Naive thymus-derived CD4-positive, alpha-beta T cell (primary cell): Measurements from ENCODE around the gene NSL1. TPM values are rescaled to one million over a fixed set of nuclear protein-coding genes. Genes with fewer than 3 reads are reported as not detected.

Source experiments
- ATAC-seq: fragments of 150-1000 bp; cut with Tn5 transposase; 2 replicates; pipeline ENCODE4 v1.10.0; 2021; ENCODE audit warnings: mild to moderate bottlenecking, moderate library complexity
- CTCF ChIA-PET: fragments of 350-600 bp; sonication (Branson Sonifier 250); formaldehyde crosslinking; loops from one replicate; lab custom pipeline; 2021; ENCODE audit warnings: antibody characterized with exemption; lab: Charles Lee
- POLR2A ChIA-PET: fragments of 350-600 bp; sonication (Branson Sonifier 250); formaldehyde crosslinking; loops from one replicate; lab custom pipeline; 2021; ENCODE audit warnings: antibody characterized with exemption, inconsistent platforms; lab: Charles Lee
- DNase-seq, 9 donors: peaks; one replicate each; pipeline versions ENCODE4 v3.0.0 to v3.0.0-alpha.2; 2020 to 2022; ENCODE audit warnings: mixed read lengths in 1 of 9
- H3K27ac ChIP-seq: one replicate; pipeline ENCODE4 v1.7.0; 2013; ENCODE audit warnings: mild to moderate bottlenecking, low read depth, low read length, moderate library complexity
- H3K27me3 ChIP-seq, 2 donors: one replicate each; pipeline ENCODE4 v1.7.0; 2013; ENCODE audit warnings: low read length in 2 of 2, mild to moderate bottlenecking in 2 of 2, moderate library complexity in 2 of 2; ENCODE audit not compliant: control insufficient read depth in 2 of 2, insufficient read depth in 2 of 2
- H3K36me3 ChIP-seq, 3 experiments: 1 replicate in 2 of 3; 2 replicates in 1 of 3; pipeline ENCODE4 v1.7.0; 2013; ENCODE audit warnings: low read length in 3 of 3, mild to moderate bottlenecking in 3 of 3, moderate library complexity in 1 of 3; ENCODE audit not compliant: insufficient read depth in 3 of 3, control insufficient read depth in 2 of 3
- H3K4me1 ChIP-seq, 2 donors: one replicate each; pipeline ENCODE4 v1.7.0; 2013; ENCODE audit warnings: low read length in 2 of 2, mild to moderate bottlenecking in 2 of 2, moderate library complexity in 1 of 2; ENCODE audit not compliant: control insufficient read depth in 2 of 2, insufficient read depth in 2 of 2
- H3K4me3 ChIP-seq: 2 replicates; pipeline ENCODE4 v1.7.0; 2013; ENCODE audit warnings: mild to moderate bottlenecking, low read length
- H3K9me3 ChIP-seq, 3 experiments: 1 replicate in 2 of 3; 2 replicates in 1 of 3; pipeline ENCODE4 v1.7.0; 2013; ENCODE audit warnings: low read length in 3 of 3; ENCODE audit not compliant: control insufficient read depth in 2 of 3
- H3K27ac Mint-ChIP-seq, 9 donors: one replicate each; pipeline ENCODE4 v1.8.0; 2020 to 2022; ENCODE audit warnings: mixed read lengths in 9 of 9, mild to moderate bottlenecking in 8 of 9, moderate library complexity in 5 of 9, inconsistent platforms in 2 of 9
- H3K27me3 Mint-ChIP-seq, 5 donors: one replicate each; pipeline ENCODE4 v1.8.0; 2021 to 2022; ENCODE audit warnings: mixed read lengths in 5 of 5, mild to moderate bottlenecking in 1 of 5
- H3K36me3 Mint-ChIP-seq, 5 donors: one replicate each; pipeline ENCODE4 v1.8.0; 2020 to 2022; ENCODE audit warnings: mixed read lengths in 5 of 5, mild to moderate bottlenecking in 3 of 5, inconsistent platforms in 1 of 5
- H3K4me1 Mint-ChIP-seq, 7 donors: one replicate each; pipeline ENCODE4 v1.8.0; 2020 to 2022; ENCODE audit warnings: mixed read lengths in 7 of 7, mild to moderate bottlenecking in 3 of 7, inconsistent platforms in 1 of 7
- H3K4me3 Mint-ChIP-seq, 10 donors: one replicate each; pipeline ENCODE4 v1.8.0; 2020 to 2022; ENCODE audit warnings: mild to moderate bottlenecking in 10 of 10, mixed read lengths in 10 of 10, moderate library complexity in 6 of 10, inconsistent platforms in 2 of 10
- H3K9me3 Mint-ChIP-seq, 11 donors: one replicate each; pipeline ENCODE4 v1.8.0; 2020 to 2022; ENCODE audit warnings: mixed read lengths in 11 of 11, mild to moderate bottlenecking in 4 of 11, inconsistent platforms in 1 of 11, moderate library complexity in 1 of 11
- intact Hi-C, 2 donors: fragments of 100-400 bp; cut with micrococcal nuclease; formaldehyde crosslinking; loops; one replicate each; pipeline ENCODE4 v1.15.1; 2023
- polyA plus RNA-seq, 2 donors: library from polyadenylated mRNA; unstranded; fragments of 300-500 nt; fragmentation: Illumina TruSeq; gene quantifications; one replicate each; pipeline ENCODE4 v1.2.3, GENCODE V29; 2021
- total RNA-seq, 6 experiments: library from RNA in 5 of 6; stranded (reverse) in 5 of 6; gene quantifications; 1 replicate in 5 of 6; 2 replicates in 1 of 6; pipeline ENCODE4 v1.2.3 and lab custom pipeline; 2021 to 2026

The NSL1 gene
- total and polyA plus RNA-seq, 7 experiments from 2014 or later, result 22.3 to 79.3 (median 37.7) TPM

DNA sequence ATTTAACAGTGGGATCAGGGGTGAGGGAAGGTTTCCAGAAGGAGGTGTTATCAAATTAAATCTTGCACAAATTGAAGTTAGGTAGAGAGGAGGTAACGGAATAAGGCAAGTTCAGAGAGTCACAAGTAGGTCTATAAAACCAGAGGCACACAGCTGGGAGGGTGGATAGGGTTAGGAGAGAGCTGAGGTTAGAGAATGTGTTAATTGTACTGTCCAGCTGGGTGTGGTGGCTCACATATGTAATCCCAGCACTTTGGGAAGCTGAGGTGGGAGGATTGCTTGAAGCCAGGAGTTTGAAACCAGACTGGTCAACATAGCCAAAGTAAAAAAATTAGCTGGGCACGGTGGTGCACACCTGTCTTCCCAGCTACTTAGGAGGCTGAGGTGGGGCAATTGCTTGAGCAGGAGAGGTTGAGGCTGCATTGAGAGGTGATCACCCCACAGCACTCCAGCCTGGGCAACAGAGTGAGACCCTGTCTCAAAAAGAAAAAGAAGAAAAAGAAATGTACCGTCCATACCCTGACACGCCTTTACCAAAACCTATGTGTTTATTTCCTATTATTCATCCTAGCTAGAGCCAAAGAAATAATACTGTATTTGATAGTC is 35.7 kb upstream of the NSL1 start:
- H3K4me3 Mint-ChIP-seq, result no peak overlapping the region
- ChIA-PET CTCF (interaction anchor here (0.7 kb wide), 1 partner anchor 83 kb away, joined by 3 read pairs; no protein-coding TSS in a partner anchor), POLR2A (no interaction called here)
- no peaks in the 10 kb centered on the region for H3K4me1 ChIP-seq
- intact Hi-C loops, result no loop called here
- peaks cover 0 to 15% (median 0%) of the 10 kb centered on the region in 3 experiments for H3K9me3 ChIP-seq
- peaks cover 0 to 4% (median 0%) of the 10 kb centered on the region in 7 donors for H3K4me1 Mint-ChIP-seq
- ATAC-seq (no peak), DNase-seq (no peak)
- no peaks in the 10 kb centered on the region for H3K27me3 ChIP-seq
- H3K27ac ChIP-seq, result no peak overlapping the region
- peaks cover 11 to 40% (median 19%) of the 10 kb centered on the region in 11 donors for H3K9me3 Mint-ChIP-seq
- H3K36me3 ChIP-seq, result no peaks in the 10 kb centered on the region
- H3K27ac Mint-ChIP-seq, result no peak overlapping the region
- H3K4me3 ChIP-seq, result no peak overlapping the region
- peaks cover 5 to 15% (median 6%) of the 10 kb centered on the region in 5 donors for H3K27me3 Mint-ChIP-seq
- peaks cover 6 to 22% (median 14%) of the 10 kb centered on the region in 5 donors for H3K36me3 Mint-ChIP-seq

GRCh38 chr1:212825798-212826452 is 34.3 kb upstream of the NSL1 start:
- H3K4me3 Mint-ChIP-seq, result no peak overlapping the region

DNA sequence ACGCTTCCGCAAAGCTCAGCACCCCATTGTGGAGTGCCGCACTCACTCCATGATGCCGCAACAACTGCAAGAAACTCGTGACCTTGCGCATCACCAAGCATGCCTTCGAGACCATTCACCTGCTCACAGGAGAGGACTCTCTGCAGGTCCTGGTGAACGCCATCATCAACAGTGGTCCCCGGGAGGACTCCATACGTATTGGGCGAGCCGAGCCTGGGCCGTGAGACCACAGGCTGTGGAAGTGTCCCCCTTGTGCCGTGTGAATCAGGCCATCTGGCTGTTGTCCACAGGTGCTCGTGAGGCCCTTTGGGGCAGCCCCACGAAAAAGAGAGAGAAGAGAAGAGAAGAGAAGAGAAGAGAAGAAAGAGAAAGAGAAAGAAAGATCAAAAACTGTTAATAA is 32.6 kb upstream of the NSL1 start:
- ATAC-seq (no peak), DNase-seq (no peak)
- Histone ChIP-seq H3K36me3 (no peaks in the 10 kb centered on the region), H3K27ac (no peak overlapping the region), H3K4me3 (no peak overlapping the region), H3K4me1 (no peaks in the 10 kb centered on the region), H3K27me3 (no peaks in the 10 kb centered on the region), H3K9me3 (peaks cover 0 to 15% (median 0%) of the 10 kb centered on the region in 3 experiments)
- Mint-ChIP-seq H3K36me3 (peaks cover 6 to 22% (median 14%) of the 10 kb centered on the region in 5 donors), H3K4me1 (peaks cover 0 to 7% (median 4%) of the 10 kb centered on the region in 7 donors), H3K27me3 (peaks cover 0 to 9% (median 5%) of the 10 kb centered on the region in 5 donors), H3K9me3 (peaks cover 11 to 40% (median 19%) of the 10 kb centered on the region in 11 donors), H3K4me3 (no peak overlapping the region), H3K27ac (no peak overlapping the region)
- ChIA-PET POLR2A (no interaction called here), CTCF (no interaction called here)
- intact Hi-C loops, result no loop called here

More at GRCh38 chr1:212825798-212826452, 34.3 kb upstream of the NSL1 start:
- H3K4me1 Mint-ChIP-seq, result no peaks in the 10 kb centered on the region
- no peaks in the 10 kb centered on the region for H3K4me1 ChIP-seq
- ChIA-PET POLR2A (no interaction called here), CTCF (interaction anchor here (0.6 kb wide), 1 partner anchor 402 kb away, joined by 3 read pairs; no protein-coding TSS in a partner anchor)
- no peaks in the 10 kb centered on the region for H3K27me3 ChIP-seq
- peaks cover 0 to 15% (median 0%) of the 10 kb centered on the region in 3 experiments for H3K9me3 ChIP-seq
- H3K36me3 Mint-ChIP-seq, result peaks cover 6 to 22% (median 14%) of the 10 kb centered on the region in 5 donors
- H3K27ac Mint-ChIP-seq, result no peak overlapping the region
- intact Hi-C loops, result no loop called here
- no peak overlapping the region for H3K4me3 ChIP-seq
- no peak overlapping the region for H3K27ac ChIP-seq
- H3K9me3 Mint-ChIP-seq, result peaks cover 11 to 40% (median 19%) of the 10 kb centered on the region in 11 donors
- ATAC-seq (no peak), DNase-seq (no peak)
- peaks cover 0 to 9% (median 5%) of the 10 kb centered on the region in 5 donors for H3K27me3 Mint-ChIP-seq
- H3K36me3 ChIP-seq, result no peaks in the 10 kb centered on the region

DNA sequence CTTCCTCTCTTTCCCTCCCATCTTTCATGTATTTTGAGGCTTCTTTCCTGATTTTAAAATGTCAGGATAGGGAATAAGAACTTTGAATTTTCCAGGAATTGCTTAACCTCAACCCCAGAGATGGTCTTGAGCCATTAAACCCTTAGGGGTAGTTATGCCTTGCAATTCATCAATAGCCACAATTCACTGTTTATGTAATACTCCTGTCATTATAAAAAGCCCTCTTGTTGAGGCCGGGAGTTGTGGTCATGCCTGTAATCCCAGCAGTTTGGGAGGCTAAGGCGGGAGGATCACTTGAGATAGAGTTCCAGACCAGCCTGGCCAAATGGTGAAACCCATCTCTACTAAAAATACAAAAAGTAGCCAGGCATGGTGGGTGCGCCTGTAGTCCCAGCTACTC is 31.4 kb upstream of the NSL1 start:
- Mint-ChIP-seq H3K27me3 (peaks cover 0 to 9% (median 5%) of the 10 kb centered on the region in 5 donors), H3K36me3 (peaks cover 6 to 22% (median 14%) of the 10 kb centered on the region in 5 donors), H3K27ac (no peak overlapping the region), H3K9me3 (peaks cover 11 to 40% (median 19%) of the 10 kb centered on the region in 11 donors), H3K4me3 (no peak overlapping the region), H3K4me1 (peaks cover 0 to 7% (median 4%) of the 10 kb centered on the region in 7 donors)
- no peaks in the 10 kb centered on the region for H3K27me3 ChIP-seq
- H3K9me3 ChIP-seq, result peaks cover 0 to 15% (median 0%) of the 10 kb centered on the region in 3 experiments
- CTCF ChIA-PET, result no interaction called here
- intact Hi-C loops, result no loop called here
- no peak overlapping the region for H3K4me3 ChIP-seq
- H3K36me3 ChIP-seq, result no peaks in the 10 kb centered on the region
- H3K4me1 ChIP-seq, result no peaks in the 10 kb centered on the region
- H3K27ac ChIP-seq, result no peak overlapping the region
- DNase-seq (no peak), ATAC-seq (no peak)
- POLR2A ChIA-PET, result no interaction called here

- Mint-ChIP-seq H3K4me1 (peaks cover 0 to 7% (median 4%) of the 10 kb centered on the region in 7 donors), H3K4me3 (no peak overlapping the region), H3K36me3 (peaks cover 5 to 12% (median 10%) of the 10 kb centered on the region in 5 donors), H3K9me3 (peaks cover 5 to 24% (median 11%) of the 10 kb centered on the region in 11 donors), H3K27me3 (peaks cover 0 to 9% (median 0%) of the 10 kb centered on the region in 5 donors), H3K27ac (no peak overlapping the region)
- no peak for DNase-seq
- H3K36me3 ChIP-seq, result no peaks in the 10 kb centered on the region
- H3K4me3 ChIP-seq, result no peak overlapping the region
- ATAC-seq, result no peak
- intact Hi-C loops, result no loop called here
- H3K27me3 ChIP-seq, result no peaks in the 10 kb centered on the region
- peaks cover 0 to 12% (median 0%) of the 10 kb centered on the region in 3 experiments for H3K9me3 ChIP-seq
- no peak overlapping the region for H3K27ac ChIP-seq
- H3K4me1 ChIP-seq, result no peaks in the 10 kb centered on the region
- ChIA-PET POLR2A (no interaction called here), CTCF (no interaction called here)
Observed at GRCh38 chr1:212820969-212821368, 29.4 kb upstream of the NSL1 start.

- ATAC-seq, result peak; percentile 58
- Mint-ChIP-seq H3K27me3 (peaks cover 0 to 9% (median 0%) of the 10 kb centered on the region in 5 donors), H3K36me3 (peaks cover 4 to 9% (median 8%) of the 10 kb centered on the region in 5 donors), H3K4me1 (peaks cover 0 to 7% (median 4%) of the 10 kb centered on the region in 7 donors), H3K9me3 (peaks cover 0 to 13% (median 5%) of the 10 kb centered on the region in 11 donors), H3K4me3 (no peak overlapping the region), H3K27ac (peak overlapping the region in 1 of 9 donors; percentile 41)
- Histone ChIP-seq H3K4me3 (no peak overlapping the region), H3K9me3 (no peaks in the 10 kb centered on the region), H3K36me3 (no peaks in the 10 kb centered on the region), H3K27ac (no peak overlapping the region), H3K4me1 (no peaks in the 10 kb centered on the region), H3K27me3 (no peaks in the 10 kb centered on the region)
- ChIA-PET CTCF (no interaction called here), POLR2A (no interaction called here)
- intact Hi-C loops, result no loop called here
- no peak for DNase-seq
Observed at GRCh38 chr1:212819726-212820125, 28.1 kb upstream of the NSL1 start.
